Esophagus muscularis mucosa (tissue), 4 donors: ENCODE results near the gene KPNA1.

Experiments used
- CTCF ChIP-seq, 3 experiments: fragments of 200-600 bp in 2 of 3; fragments of 450-650 bp in 1 of 3; sonication (generic) in 2 of 3; IDR thresholded peaks; one replicate each; pipeline ENCODE4 v1.5.1; 2017 to 2019; ENCODE audit warnings: antibody characterized with exemption in 3 of 3, mild to moderate bottlenecking in 2 of 3, moderate library complexity in 1 of 3
- EP300 ChIP-seq: sonication (generic); formaldehyde crosslinking; IDR thresholded peaks from one replicate; pipeline ENCODE4 v1.6.1; 2017; ENCODE audit warnings: antibody characterized with exemption
- POLR2A ChIP-seq: fragments of 450-650 bp; IDR thresholded peaks from one replicate; pipeline ENCODE4 v1.6.1; 2017; ENCODE audit warnings: antibody characterized with exemption, moderate library complexity, mild to moderate bottlenecking, low read depth
- POLR2AphosphoS5 ChIP-seq, 2 donors: sonication (generic); formaldehyde crosslinking; IDR thresholded peaks; one replicate each; pipeline ENCODE4 v1.6.1; 2017; ENCODE audit warnings: antibody characterized with exemption in 2 of 2

- TF ChIP-seq POLR2AphosphoS5 (IDR thresholded peaks at IDR 0.05), result no peak
- no peak for TF ChIP-seq POLR2A
- no peak for TF ChIP-seq CTCF (IDR thresholded peaks at IDR 0.05)
- no peak for TF ChIP-seq EP300
Observed at GRCh38 chr3:122468896-122469533, 45.7 kb downstream of the KPNA1 start.
